HG02852 (cell line): ENCODE measurements around the gene POU2F3.

ENCODE experiments used
- ATAC-seq: cut with Tn5 transposase; IDR thresholded peaks from one replicate; pipeline ENCODE4 v1.9.1; 2021; ENCODE audit warnings: mild to moderate bottlenecking, moderate library complexity; ENCODE audit not compliant: unreplicated experiment

POU2F3 gene

GRCh38 chr11:120337355-120338106, 97.6 kb downstream of the POU2F3 start:
- no peak for ATAC-seq

GRCh38 chr11:120338107-120338933, 98.4 kb downstream of the POU2F3 start:
- no peak for ATAC-seq

- no peak for ATAC-seq
These were observed 99.5 kb downstream of the POU2F3 start for GRCh38 chr11:120339394-120339890.

- no peak for ATAC-seq
These were observed 100.6 kb downstream of the POU2F3 start for GRCh38 chr11:120340529-120340928.

- no peak for ATAC-seq
These were observed 102.3 kb downstream of the POU2F3 start for GRCh38 chr11:120342226-120342625.

- no peak for ATAC-seq
These were observed 102.7 kb downstream of the POU2F3 start for GRCh38 chr11:120342678-120343077.

GRCh38 chr11:120343429-120343828, 103.5 kb downstream of the POU2F3 start:
- ATAC-seq: peak; percentile 68

GRCh38 chr11:120344302-120345004, 104.5 kb downstream of the POU2F3 start:
- ATAC-seq: peak; percentile 80

- ATAC-seq: no peak
These were observed 106.3 kb downstream of the POU2F3 start for GRCh38 chr11:120346233-120346632.

GRCh38 chr11:120350637-120351036, 110.7 kb downstream of the POU2F3 start:
- ATAC-seq: no peak

- no peak for ATAC-seq
These were observed 112.5 kb downstream of the POU2F3 start for GRCh38 chr11:120352405-120352804.

GRCh38 chr11:120354068-120354467, 114.1 kb downstream of the POU2F3 start:
- no peak for ATAC-seq

- no peak for ATAC-seq
These were observed 114.8 kb downstream of the POU2F3 start for GRCh38 chr11:120354779-120355178.

GRCh38 chr11:120357620-120358019, 117.7 kb downstream of the POU2F3 start:
- no peak for ATAC-seq

- ATAC-seq: no peak
These were observed 118.8 kb downstream of the POU2F3 start for GRCh38 chr11:120358729-120359128.

GRCh38 chr11:120363436-120363835, 123.5 kb downstream of the POU2F3 start:
- ATAC-seq: no peak

- ATAC-seq: no peak
These were observed 125.6 kb downstream of the POU2F3 start for GRCh38 chr11:120365512-120365911.
